NCI-H748 treated with DMSO at 0.1 percent for 48 hours (cell line): ENCODE measurements around the gene ADORA3.

Source experiments
- DNase-seq: peaks from one replicate; lab custom pipeline; 2025; lab: John Stamatoyannopoulos, UW

The ADORA3 gene

DNA sequence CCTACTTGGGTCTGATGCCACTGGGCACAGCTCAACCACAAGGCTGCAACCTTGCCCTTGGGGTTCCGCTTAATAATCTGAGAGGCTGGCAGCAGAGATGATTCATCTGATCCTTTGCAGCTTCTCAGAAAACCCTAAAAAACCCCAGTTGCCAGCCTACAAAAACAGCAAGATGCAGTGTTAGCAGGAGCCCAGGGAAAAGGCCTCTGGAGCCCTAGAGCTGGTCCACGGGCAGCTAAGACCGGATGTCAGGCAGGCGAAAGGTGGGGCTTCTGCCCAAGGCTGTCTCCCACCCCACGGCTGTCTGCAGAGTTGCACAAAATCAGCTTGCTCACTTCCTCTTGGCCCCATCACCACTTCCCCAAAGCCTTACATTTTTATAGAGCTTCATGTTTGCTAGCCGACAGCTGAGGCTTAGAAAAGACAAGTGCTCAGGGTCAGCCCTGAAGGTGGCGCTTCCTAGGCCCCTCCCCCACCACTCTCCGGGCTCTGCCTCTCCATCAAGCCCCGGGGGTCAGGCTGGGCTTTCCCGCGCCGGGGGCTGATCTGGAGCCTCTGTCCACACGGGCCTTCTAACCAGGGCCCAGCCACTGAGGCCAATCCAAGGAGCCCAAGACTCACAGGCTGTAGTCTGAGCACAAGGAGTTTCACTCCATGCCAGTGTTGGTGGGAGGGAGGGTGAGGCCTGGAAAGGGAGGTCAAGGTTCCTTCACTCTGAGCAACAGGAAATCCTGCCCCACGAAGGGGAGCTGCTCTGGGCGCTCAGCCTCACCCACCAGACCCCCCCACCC lies 4.2 kb upstream of the ADORA3 start:
- DNase-seq: no peak

DNA sequence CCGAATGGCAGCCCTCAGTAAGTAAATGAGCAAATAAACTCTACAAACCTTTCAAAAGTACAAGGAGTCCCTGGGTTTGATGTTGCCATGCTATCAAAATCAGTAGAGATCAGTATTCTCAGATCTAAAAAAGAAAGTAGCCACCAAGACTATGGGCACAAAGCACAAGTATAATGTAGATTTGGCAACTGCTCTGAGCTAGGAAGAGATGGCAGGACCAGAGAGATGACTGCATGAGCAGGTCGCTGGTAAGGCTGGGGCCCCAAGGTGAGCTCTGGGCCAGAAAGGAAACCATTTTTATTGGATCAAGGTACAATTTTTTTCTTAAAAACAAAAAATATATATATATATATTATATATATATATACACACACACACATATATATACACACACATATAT lies 3.1 kb upstream of the ADORA3 start:
- DNase-seq: no peak

DNA sequence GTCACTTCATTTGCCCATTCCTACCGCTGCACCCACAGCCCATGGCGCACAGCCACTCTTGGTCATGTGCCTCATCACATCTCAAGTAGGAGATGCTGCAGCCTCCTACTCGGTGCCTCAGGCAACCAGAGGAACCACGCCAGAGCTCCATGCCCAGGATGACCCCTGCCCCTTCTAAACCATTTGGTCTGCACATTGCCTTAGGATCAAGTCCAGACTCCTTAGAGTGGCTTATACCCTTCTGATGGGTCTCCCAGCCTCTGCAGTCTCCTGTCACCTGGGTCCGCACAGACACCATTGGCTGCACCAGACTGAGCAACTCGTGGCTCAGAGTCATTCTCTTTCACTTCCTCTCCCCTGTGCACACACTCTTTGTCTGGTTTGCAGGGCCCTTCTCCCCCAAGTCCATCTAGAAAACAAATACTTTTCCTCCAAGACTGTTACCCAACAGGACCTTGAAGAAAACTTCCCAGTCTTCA lies 2.2 kb upstream of the ADORA3 start:
- DNase-seq: no peak

DNA sequence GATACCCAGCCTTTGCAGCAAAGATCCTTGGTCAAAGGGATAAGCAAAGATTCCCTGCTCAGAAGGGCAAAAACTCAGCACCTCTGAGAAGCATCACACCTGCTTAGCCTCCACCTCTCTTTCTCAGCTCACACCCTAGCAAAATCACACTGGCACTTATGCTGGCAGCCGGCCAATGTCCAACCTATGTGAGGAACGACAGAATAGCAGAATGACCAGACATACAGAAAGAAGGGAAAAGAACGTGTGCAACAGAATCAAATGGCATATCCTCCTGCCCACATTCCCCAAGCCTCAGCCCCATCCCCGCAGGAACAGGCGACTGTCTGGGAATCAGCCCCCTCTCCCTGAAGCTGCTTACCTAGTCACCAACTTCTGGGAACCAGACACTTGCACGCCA lies 664 bp upstream of the ADORA3 start:
- DNase-seq: no peak

DNA sequence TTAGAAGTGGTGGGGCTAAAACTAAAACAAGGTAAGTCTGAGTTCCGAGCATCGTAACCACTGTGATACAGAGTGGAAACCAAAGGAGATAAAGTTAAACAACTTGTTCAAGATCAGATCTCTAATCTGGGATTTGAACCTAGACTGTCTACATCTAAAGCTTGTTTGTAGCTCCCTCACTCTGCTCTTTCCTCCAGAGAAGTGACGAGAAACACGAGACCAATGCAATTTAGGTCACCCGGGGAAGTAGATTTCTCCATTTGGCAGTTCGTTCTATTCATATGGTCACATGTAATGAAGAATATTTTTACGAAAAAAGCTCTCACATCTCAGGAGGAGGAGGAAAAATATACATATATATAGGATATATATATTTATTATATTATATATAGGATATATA lies 1.8 kb downstream of the ADORA3 start:
- DNase-seq: no peak

DNA sequence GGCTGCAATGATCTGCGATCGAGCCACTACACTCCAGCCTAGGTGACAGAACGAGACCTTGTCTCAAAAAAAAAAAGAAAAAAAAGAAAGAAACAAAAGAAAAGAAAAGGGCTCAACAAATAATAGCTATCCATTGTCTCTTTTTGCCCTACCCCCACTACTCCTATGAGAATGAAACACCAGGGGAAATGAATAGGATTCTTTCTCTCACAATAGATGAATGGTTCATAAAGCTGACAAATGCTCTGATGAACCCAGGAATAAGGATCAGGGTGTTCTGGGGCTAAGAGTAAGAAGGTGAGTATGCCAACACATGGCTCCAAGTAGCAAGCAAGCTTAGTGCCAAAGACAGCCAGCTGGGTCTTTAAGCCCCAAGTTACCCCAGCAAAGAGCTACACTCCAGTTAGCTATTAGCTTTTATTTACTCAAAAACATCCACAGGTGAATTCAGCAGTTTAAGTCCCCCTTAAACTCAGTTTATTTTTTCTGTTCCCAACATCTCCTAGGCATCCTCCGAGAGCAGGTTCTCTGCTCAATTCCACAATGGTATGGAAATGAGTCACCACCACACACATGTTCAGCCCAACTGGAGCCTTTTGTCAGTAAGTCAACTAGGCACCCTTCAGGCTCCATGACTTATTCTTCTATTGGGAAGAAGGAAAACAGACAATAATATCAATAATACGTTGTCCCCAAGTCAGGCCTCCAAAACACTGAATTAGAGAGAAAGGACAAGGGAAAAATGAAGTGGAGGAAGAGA lies 4.2 kb downstream of the ADORA3 start:
- DNase-seq: no peak

DNA sequence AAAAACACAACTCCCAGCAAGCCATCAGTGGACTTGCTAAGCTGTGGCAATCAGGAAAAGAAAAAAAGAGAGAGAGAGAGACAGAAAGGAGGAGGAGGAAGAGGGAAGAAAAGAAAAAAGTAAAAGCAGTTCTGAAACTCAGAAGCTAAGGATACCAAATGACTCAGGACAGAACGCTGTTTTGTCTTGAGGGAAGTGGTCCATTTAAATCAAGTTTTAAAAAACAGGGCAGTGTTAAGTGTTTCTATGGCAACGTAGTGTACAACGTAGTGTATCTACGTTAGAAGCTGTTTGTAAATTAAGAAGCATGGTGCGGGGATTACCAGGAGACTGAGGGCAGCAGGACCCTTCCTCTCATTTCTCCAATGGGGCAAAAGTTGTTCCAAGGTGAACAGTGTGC lies 5.8 kb downstream of the ADORA3 start:
- DNase-seq: no peak

DNA sequence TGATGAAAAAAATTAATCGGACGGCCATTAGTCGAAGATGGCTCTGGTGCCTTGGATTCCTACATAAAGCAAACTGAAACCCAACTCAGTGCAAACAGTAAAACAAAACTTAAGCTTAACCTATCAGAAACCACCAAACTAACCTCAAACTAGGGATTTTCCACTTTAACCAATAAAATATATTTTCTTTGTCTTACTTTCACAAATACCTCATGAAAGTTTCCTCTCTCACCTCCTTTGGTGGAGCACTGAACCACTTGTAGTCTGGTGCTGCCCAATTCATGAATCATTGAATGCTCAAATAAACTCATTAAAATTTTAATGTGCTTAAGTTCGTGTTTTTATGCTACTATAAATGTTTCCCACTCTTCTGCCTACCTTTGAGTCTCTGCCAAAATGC lies 7.0 kb downstream of the ADORA3 start:
- no peak for DNase-seq

DNA sequence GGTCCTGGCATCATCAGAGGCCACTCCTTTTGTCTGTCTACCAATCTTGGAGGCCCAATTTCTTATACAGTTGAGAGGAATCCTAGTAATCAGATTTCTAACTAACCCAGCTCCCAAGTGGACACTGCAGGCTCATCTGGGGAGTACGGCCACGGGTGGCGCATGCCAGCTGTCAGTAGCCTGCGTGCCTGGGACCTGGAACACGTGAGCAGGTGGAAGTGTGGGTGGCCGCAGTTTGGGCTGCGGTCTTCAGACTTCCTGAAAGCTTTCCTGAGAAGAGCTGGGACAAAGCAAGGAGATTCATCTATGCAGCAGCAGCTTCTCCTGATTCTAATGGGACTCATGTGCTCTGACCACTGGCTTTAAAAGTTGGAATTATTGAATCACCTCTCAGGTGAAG lies 12.4 kb downstream of the ADORA3 start:
- no peak for DNase-seq

DNA sequence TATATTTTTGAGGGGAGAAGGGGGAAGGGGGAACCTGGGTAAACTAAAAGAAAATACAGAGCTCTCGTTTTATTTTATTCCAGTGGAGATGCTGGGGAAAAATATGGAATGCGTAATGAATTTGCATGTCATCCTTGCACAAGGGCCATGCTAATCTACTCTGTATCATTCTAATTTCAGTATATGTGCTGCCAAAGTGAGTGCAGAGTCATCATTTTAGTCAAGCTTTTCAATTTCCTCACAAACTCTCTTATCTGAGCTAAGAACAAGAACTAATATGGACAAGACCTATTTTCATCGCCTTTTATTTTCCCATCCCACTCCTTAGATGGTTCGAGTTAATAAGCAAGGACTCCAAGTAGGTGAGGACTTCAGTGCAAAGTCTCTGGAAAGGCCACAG lies 13.2 kb downstream of the ADORA3 start:
- no peak for DNase-seq

DNA sequence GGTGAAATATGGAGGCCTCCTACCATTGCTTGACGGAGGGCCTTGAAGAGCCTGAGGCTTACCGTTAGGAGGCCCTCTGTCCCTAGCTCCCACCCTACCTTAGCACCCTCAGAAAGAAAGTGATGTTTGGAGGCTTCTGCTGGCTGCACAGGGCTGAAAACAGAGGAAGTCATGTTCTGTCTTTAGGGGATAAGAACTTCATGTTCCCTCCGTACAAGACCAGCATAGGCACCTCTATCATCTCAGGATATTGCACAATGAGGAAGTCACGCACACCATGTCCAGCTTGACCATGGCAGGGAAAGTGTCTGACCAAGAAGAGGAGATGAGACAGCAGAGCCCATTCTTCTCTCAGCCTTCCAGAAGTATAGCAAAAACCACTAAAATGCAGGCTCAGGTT lies 13.8 kb downstream of the ADORA3 start:
- no peak for DNase-seq

DNA sequence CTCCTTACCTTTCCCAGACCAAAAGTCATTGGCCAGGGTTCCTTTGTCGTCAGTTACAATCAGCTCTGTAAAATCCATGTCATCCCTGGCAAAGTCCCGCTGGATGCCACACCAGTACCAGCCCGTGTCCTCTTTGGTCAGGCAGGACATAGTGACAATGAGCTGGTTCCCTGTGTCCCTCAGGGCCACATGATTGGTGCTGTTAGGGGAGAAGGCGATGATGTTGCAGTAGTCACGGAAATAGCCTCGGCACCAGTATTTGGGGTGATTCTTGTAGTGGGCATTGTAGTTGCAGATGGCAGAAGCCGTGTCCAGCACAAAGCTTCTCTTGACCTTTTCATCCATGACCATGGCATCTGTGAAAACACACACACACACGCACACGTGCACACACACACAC lies 14.8 kb downstream of the ADORA3 start:
- DNase-seq: no peak

DNA sequence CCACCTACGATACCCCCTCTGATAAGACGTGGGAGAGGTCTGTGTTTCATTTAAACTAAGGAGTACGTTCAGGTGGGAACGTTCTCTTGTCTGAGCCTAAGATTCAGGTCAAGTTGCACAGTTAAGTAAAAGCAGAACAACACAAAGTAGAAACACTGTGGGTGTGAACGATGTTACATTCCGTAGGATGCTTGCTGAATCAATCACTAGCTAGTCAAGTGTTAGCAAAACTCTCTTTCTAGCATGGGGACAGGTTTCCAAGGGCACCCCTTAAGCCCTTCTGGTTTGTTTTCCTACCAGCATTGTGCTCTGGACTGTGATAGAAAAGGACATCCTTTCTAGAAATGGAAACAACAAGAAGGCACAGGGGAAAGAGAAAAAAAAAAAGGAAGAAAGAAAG lies 16.3 kb downstream of the ADORA3 start:
- no peak for DNase-seq

DNA sequence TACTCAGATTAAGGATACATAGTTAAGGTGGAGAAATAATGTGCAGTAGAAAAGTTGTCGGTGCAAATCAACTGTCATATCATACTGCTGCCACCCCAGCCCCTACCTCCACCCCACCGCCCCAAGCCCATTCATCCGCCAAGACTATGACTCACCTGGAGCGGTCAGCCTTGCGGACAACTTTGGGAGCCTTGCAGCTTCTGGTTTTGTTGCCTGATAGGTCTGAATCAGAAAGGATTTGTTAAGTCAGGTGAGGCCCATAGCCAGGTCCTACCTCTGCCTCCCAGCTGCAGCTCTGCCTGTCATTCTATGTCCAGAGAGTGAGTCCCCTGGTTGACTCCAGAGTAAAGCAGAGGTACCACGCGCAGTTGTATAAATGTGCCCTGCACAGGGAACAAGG lies 17.0 kb downstream of the ADORA3 start:
- no peak for DNase-seq

DNA sequence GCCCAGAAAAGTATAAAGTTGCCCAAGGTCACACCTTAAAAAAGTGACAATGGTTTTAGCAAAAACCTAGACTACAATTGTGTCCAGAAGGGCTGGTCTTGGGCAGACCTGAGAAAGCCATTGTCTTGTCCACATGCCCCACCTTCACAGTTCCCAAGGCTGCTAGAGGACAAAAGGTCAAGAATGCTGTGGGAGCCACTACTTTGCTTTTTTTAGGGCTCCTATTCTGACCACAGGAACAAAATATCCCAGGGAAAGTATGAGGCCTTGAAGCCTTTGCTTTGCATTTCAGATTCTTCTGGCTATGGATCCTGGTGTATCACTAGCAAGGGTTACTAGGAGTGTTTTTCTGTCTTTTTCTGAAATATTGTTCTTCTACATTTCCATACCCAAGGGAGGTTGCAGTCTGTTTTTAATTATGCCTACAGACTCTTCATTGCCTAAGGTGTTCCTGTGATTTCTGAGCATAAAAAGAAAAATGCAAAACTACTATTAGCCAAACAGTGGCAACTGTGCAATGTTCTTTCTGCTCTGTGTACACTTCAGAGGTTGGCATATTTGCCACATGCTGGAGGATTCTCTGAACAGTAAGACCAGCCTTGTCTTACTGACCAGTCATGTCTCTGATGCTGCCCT lies 18.9 kb downstream of the ADORA3 start:
- DNase-seq: no peak

DNA sequence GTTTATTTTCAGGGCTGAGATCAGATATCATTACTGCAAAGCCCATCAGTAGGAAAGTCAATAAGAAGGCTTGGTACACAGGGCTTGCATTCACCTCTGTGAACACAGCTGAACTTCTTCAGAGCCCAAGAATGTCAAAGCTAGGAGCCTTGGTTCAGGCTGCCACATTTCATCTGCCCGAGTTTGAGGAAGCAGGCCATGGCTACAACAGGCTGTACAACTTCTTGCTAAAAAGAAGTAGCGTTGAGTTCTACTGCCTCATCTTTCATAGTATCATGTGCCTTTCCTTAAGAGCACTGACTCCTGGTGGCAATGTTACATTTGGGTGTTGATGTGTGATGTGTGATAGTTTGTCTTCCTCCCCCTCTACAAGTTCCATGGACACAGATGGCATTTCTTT lies 19.6 kb downstream of the ADORA3 start:
- no peak for DNase-seq

DNA sequence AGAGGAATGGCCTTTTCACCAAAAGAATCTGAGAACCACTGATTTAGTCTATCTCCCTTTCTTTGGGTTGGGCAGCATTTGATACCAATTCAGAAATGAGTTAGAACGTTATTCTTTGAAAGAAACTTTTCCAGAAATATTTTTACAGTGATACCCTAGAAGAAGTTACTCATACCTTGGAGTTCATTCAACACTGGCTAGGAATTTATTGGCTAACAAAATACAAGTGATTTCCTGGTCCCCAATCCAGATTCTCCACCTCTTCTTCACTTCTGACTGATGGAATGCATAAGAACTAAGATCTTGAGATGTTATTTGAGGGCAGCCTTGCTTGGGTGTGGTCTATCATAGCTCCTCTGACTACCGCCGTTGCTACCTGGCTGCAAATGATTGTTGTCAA lies 20.3 kb downstream of the ADORA3 start:
- DNase-seq: no peak

DNA sequence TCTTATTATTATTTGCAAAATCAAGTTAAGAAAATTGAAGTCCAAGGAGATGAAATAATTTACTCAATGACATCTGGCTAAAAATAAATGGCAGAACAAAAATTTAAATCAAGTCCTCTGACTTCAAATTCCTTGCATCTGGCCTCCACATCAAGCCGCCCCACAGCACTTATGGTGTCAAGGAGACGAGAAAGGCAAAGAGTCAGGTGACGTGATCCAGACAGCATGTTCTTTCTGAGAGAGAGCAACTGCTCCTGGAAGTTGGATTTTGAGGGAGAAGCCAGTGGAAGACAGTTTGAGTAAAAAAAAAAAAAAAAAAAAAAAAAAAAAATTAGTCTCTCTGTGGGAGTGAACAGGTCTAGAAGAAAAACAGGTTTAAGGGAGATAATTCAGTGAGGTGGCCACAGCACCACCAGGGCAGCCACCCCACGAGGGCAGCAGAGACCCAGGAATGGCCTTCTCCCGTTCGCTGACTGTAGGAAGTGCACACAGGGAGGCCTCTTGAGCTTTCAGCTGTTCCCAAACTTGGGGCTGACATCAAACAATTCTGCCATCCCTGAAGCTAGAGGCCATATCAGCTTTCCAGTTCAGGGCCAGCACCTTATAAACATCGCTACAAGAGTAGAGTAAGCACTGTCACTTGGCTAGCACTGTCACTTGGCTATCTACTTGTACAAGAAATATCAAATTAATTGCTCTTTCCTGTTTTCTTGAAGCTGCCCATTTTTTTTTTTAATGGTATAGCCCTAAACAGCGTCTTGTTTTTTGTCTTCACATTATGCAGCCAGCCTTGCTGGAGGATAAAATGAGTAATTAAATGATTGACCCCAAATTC lies 21.8 kb downstream of the ADORA3 start:
- DNase-seq: peak; percentile 15

DNA sequence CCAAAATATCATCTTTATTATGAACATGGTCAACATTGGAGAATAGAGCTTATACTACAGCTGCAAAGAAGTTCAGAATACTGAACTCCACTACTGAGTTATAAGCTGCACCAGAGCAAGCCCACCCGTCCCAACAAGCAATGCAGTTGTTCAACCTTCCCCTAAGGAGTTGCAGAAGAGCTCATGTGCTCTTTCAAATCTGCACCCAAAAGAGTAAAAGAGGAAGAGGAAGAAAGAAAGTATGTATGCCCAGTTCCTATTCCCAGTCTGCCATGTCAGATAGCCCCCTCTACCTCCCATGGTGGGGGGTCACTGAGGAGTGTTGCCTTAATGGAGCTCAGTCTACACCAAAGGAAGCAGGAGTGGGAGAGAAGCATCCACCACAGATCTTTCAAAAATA lies 22.8 kb downstream of the ADORA3 start:
- DNase-seq: no peak

DNA sequence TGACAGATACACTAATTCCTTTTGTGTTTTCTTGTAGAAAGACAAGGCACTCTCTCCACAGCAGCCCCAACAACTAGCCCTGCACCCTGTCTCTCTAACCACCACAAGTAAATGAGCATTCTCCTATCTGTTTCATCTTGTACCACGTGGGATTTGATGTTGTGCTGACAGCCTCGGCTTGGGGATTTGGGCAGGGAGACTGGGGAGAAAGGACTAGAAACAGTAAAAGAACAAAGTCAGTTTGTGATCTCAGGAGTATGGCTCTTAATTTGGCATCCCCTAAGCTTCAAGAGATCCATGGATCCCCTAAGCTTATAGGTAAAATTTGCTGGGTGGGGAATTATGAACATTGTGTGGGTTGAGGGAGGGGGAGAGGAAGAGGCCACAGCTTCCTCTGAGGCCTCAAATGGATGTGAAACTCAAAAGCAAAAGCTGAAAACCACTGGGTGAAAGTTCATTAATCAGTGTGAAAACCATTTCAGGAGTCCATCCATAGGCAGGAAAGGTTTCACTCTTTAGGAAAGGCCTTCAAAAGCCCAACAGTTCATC lies 26.6 kb downstream of the ADORA3 start:
- DNase-seq: no peak

DNA sequence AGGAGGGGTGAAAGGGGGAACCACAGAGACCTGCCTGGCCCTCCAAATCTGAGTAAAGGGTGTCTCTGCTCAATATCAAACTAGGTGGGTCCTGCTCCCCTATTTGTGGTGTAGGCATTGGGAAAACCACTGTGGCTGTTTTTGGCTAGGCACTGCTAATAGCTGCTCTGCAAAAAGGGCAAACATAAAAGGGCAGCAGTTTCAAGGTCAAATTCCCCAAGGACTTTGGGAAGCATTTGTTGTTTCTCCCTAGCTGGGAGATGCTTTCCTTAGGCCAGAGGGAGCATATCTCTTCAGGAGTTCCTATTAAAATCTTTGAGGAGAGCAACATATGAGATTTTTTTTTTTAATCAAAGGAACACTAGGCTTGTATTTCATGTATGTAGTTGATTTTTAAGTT lies 27.2 kb downstream of the ADORA3 start:
- DNase-seq: no peak

DNA sequence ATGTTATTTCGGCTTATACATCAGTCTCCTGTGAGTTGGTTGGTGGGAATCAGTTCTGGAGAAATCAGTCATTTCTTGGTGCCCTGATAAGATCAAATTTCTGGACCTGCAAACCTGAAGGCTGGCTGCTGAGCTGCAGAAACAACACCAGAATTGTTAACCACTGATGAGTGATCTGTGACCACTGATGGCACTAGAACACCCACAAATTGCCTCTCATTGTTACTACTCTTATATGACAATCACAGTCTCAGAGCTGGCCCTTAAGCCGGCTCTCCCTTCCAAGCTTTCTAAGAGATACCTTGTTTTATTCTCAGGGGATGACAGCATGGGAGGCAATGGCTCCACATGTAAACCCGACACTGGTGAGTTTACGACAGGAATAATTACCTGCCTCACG lies 27.7 kb downstream of the ADORA3 start:
- DNase-seq: no peak
